ENCODE measurements around the gene KCND3.

Gene KCND3

DNA sequence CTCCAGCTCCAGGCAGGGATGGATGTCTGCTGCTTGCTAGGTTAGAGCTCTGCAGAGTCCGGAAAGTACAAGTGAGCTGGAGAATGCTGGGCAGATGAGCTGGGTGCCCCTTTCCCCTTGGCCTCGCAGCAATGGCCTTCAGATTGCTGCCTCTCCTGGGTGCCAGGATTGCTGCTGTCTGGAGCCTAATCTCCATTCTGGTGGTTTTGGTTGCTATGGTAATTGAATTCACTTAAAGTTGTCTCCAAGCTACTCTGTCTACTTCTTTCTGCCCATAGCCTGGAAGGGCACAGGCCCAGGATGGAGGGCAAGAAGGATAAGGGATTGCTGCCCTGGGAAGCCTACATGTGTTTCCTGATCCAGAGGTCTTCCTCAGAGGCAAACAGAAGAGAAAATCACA is 14.6 kb upstream of the KCND3 start:
- Histone ChIP-seq H3K27me3 (ENCODE audit: insufficient read depth, poor library complexity, severe bottlenecking) (peaks cover 5% of the 10 kb centered on the region), H3K4me3 (replicated peaks; ENCODE audit: insufficient read depth, low read length) (no peak overlapping the region), H3K27ac (replicated peaks) (no peak overlapping the region)
- TF ChIP-seq POLR2AphosphoS5 (IDR thresholded peaks at IDR 0.05; ENCODE audit: low read depth) = no peak
- TF ChIP-seq, protein P1, sequence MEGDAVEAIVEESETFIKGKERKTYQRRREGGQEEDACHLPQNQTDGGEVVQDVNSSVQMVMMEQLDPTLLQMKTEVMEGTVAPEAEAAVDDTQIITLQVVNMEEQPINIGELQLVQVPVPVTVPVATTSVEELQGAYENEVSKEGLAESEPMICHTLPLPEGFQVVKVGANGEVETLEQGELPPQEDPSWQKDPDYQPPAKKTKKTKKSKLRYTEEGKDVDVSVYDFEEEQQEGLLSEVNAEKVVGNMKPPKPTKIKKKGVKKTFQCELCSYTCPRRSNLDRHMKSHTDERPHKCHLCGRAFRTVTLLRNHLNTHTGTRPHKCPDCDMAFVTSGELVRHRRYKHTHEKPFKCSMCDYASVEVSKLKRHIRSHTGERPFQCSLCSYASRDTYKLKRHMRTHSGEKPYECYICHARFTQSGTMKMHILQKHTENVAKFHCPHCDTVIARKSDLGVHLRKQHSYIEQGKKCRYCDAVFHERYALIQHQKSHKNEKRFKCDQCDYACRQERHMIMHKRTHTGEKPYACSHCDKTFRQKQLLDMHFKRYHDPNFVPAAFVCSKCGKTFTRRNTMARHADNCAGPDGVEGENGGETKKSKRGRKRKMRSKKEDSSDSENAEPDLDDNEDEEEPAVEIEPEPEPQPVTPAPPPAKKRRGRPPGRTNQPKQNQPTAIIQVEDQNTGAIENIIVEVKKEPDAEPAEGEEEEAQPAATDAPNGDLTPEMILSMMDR (IDR thresholded peaks at IDR 0.05; ENCODE audit: insufficient read depth, low read length) = no peak
- TF ChIP-seq, protein P2, sequence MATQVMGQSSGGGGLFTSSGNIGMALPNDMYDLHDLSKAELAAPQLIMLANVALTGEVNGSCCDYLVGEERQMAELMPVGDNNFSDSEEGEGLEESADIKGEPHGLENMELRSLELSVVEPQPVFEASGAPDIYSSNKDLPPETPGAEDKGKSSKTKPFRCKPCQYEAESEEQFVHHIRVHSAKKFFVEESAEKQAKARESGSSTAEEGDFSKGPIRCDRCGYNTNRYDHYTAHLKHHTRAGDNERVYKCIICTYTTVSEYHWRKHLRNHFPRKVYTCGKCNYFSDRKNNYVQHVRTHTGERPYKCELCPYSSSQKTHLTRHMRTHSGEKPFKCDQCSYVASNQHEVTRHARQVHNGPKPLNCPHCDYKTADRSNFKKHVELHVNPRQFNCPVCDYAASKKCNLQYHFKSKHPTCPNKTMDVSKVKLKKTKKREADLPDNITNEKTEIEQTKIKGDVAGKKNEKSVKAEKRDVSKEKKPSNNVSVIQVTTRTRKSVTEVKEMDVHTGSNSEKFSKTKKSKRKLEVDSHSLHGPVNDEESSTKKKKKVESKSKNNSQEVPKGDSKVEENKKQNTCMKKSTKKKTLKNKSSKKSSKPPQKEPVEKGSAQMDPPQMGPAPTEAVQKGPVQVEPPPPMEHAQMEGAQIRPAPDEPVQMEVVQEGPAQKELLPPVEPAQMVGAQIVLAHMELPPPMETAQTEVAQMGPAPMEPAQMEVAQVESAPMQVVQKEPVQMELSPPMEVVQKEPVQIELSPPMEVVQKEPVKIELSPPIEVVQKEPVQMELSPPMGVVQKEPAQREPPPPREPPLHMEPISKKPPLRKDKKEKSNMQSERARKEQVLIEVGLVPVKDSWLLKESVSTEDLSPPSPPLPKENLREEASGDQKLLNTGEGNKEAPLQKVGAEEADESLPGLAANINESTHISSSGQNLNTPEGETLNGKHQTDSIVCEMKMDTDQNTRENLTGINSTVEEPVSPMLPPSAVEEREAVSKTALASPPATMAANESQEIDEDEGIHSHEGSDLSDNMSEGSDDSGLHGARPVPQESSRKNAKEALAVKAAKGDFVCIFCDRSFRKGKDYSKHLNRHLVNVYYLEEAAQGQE (IDR thresholded peaks at IDR 0.05; ENCODE audit: insufficient replicate concordance, low read depth) = no peak
- no peak for TF ChIP-seq SPI1 (IDR thresholded peaks at IDR 0.05; ENCODE audit: borderline replicate concordance, low read depth)
- TF ChIP-seq GABPA (IDR thresholded peaks at IDR 0.05; ENCODE audit: low read depth) = no peak
- DNase-seq (ENCODE audit: low read depth in 1 of 2, low spot score in 1 of 2) = no peak

DNA sequence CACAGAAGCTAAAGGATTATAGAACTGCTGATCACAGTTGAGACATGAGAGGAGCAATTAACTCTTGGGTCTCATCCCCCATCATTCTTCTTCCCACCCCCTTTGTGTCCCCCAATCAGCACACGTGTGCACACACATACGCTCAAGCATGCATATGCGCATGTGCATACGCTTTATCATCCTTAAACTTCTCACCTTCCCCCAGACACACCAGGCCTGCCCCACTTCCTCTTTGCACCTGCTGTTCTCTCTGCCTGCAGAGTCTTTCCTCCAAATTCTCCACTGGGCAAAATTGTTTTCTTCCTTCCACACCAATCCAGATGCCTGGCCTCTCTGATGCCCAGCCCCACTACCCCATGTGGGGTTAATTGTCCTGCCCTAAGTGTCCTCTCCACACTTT is 13.0 kb upstream of the KCND3 start:
- H3K27ac ChIP-seq (replicated peaks) = no peak overlapping the region
- no peak overlapping the region for H3K4me3 ChIP-seq (replicated peaks; ENCODE audit: insufficient read depth, low read length)
- H3K27me3 ChIP-seq (ENCODE audit: insufficient read depth, poor library complexity, severe bottlenecking) = peaks cover 5% of the 10 kb centered on the region
- TF ChIP-seq SPI1 (IDR thresholded peaks at IDR 0.05; ENCODE audit: borderline replicate concordance, low read depth) (peak; percentile 69), GABPA (IDR thresholded peaks at IDR 0.05; ENCODE audit: low read depth) (no peak), POLR2AphosphoS5 (IDR thresholded peaks at IDR 0.05; ENCODE audit: low read depth) (no peak)
- TF ChIP-seq, protein P2 (IDR thresholded peaks at IDR 0.05; ENCODE audit: insufficient replicate concordance, low read depth) = no peak
- TF ChIP-seq, protein P1 (IDR thresholded peaks at IDR 0.05; ENCODE audit: insufficient read depth, low read length) = no peak
- DNase-seq (ENCODE audit: low read depth in 1 of 2, low spot score in 1 of 2) = no peak

DNA sequence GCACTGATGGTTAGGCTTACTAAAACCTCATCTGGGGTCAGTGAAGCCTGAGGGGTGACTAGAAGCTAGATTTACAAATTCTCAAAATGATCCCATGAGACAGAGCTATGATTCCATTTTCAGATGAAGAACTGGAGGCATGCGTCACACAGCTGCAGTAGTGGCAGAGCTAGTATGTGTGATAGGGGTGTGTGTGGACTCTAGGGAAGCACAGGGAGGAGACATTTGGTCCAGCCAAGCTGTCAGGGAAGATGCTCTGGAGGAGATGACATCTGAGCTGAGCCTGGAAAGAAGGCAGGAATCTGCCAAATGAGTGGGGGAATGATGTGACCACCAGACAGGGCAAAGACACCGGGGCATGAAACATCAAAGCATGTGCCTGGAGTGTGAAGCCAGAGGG is 12.0 kb upstream of the KCND3 start:
- DNase-seq (ENCODE audit: low read depth in 1 of 2, low spot score in 1 of 2) = no peak
- H3K27ac ChIP-seq (replicated peaks) = no peak overlapping the region
- H3K27me3 ChIP-seq (ENCODE audit: insufficient read depth, poor library complexity, severe bottlenecking) = peaks cover 5% of the 10 kb centered on the region
- TF ChIP-seq POLR2AphosphoS5 (IDR thresholded peaks at IDR 0.05; ENCODE audit: low read depth) (no peak), SPI1 (IDR thresholded peaks at IDR 0.05; ENCODE audit: borderline replicate concordance, low read depth) (no peak)
- TF ChIP-seq, protein P1 (IDR thresholded peaks at IDR 0.05; ENCODE audit: insufficient read depth, low read length) = no peak
- TF ChIP-seq, protein P2 (IDR thresholded peaks at IDR 0.05; ENCODE audit: insufficient replicate concordance, low read depth) = no peak
- H3K4me3 ChIP-seq (replicated peaks; ENCODE audit: insufficient read depth, low read length) = no peak overlapping the region
